GM21515 (cell line): Measurements from ENCODE around the gene DDX56.
"Not testable (repeated sequence)": the region's sequence is repeated elsewhere in the genome, so short reads cannot be mapped to it uniquely, and the experiment has no call there.

Source experiments
- ATAC-seq: cut with Tn5 transposase; IDR thresholded peaks from one replicate; pipeline ENCODE4 v1.9.1; 2021; ENCODE audit not compliant: unreplicated experiment

The DDX56 gene

DNA sequence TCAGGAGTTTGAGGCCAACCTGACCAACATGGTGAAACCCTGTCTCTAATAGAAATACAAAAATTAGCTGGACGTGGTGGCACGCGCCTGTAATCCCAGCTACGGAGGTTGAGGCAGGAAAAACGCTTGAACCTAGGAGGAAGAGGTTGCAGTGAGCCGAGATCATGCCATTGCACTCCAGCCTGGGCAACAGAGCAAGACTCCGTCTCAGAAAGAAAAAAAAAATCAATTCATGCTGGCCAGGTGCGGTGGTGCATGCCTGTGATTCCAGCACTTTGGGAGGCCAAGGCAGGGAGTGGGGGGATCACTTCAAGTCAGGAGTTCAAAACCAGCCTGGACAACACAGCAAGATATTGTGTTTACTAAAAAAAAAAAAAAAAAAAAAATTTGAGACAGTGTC, 23.5 kb upstream of the DDX56 start:
- not testable (repeated sequence) for ATAC-seq

DNA sequence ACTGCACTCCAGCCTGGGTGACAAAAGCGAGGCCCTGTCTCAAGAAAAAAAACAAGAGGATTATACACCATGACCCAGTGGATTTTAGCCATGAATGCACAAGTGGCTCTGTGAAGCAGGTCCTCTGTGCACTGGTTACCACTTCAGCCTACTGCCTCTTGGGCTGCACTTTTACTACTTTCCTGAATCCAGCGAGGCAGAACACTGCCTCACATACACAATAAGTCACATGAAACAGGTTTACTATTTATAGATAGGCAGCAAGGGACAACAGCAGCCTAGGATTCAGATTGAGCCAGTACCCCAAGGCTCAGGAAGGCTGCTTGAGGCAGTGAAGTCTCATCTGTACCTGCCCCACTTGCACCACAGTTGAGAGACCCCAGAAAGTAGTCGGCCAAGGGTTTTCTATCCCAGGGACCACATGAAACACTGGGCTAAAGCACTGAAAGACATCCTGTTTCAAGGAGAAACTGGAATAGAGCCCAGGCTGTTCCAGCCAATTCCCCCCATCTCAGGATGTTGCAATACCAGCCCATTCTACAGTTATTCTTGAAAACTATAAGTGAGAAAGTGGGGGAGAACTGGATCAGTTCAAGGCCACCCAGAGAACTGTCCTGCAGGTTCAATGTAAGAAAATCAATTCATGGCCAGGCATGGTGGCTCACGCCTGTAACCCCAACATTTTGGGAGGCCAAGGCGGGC, 22.4 kb upstream of the DDX56 start:
- no peak for ATAC-seq

DNA sequence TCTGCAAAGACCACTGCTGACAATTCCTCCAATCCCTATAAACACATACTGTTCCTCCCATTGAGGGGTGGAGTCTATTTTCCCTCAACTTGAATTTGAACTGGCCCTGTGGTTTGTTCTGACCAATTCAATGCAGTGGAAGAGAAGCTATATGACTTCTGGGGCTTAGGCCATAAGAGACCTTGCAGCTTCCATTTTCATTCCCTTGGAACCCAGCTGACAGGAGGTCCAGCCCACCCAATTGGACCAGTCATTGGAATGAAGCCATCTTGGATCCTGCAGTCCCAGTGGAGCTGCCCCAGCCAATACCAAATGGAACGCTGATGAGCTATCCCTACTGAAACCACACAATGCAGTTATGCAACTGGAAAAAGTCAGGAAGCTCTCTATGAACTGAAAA, 17.2 kb upstream of the DDX56 start:
- ATAC-seq = no peak

DNA sequence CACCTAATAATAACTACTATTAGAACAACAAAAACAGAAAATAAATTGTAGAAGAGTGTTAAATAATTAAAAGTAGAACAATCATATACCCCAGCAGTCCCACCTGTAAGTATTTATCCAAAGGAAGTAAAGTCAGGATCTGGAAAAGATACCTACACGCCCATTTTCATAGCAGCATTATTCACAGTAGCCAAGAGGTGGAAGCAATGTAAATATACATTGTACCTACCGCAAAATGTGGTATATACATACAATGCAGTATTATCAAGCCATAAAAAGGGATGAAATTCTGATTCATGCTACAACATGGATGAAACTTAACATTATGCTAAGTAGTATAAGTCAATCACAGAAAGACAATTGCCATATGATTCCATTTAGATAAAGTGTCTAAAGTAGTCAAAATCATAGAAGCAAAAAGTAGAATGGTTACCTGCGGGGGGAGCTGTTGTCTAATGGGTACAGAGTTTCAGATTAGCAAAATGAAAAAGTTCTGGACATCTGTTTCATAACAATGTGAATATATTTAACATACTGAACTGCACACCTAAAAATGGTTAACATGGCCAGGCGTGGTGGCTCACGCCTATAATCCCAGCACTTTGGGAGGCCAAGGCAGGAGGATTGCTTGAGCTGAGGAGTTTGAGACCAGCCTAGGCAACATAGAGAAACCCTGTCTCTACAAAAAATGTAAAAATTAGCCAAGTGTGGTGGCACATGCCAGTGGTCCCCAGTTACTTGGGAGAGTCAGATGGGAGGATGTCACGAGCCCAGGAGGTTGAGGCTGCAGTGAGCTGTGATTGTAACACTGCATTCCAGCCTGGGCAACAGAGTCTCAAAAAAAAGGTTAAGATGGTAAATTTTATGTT, 14.4 kb upstream of the DDX56 start:
- ATAC-seq = no peak

- no peak for ATAC-seq
Observed at GRCh38 chr7:44583146-44583865, 9.6 kb upstream of the DDX56 start.

DNA sequence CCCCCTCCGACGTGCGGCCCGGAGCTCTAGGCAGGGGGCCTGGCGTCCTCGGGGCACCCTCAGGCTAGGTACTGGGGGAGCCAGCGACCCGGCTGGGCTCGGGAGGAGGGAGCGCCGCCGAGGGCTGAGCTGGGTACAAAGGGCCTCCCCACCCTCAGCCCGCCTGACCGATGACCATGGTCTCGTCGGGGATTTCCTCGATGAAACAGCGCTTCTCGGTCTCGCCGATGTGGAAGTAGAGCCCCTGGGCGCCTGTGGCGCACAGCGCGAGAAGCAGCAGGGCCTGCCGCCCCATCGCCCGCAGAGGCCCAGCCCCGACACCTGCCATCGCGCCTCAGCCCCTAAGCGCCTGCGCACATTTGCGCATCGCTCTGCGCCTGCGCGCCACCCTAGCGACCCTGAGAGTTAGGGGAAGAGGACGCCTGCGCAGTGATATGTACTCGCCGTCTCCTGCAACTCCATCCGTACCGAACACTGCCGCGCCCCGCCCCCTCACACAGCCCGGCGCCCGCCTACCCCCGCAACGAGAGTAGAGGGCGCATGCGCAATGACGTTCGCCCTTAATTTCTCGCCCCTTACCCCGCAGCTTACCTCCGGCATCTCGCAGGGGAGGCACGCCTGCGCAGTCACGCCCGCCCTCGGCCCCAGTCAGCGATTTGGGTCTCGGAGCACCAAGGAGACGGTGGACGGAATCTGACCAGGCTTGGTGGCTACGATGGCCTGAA, 8.3 kb upstream of the DDX56 start, which contains the start of gene TMED4:
Gene TMED4, minus strand, starts transcription at position 353 of the 725 bp plus-strand sequence. Its CDS starts 25 bp downstream, at position 328.
- ATAC-seq = peak; percentile 84

DNA sequence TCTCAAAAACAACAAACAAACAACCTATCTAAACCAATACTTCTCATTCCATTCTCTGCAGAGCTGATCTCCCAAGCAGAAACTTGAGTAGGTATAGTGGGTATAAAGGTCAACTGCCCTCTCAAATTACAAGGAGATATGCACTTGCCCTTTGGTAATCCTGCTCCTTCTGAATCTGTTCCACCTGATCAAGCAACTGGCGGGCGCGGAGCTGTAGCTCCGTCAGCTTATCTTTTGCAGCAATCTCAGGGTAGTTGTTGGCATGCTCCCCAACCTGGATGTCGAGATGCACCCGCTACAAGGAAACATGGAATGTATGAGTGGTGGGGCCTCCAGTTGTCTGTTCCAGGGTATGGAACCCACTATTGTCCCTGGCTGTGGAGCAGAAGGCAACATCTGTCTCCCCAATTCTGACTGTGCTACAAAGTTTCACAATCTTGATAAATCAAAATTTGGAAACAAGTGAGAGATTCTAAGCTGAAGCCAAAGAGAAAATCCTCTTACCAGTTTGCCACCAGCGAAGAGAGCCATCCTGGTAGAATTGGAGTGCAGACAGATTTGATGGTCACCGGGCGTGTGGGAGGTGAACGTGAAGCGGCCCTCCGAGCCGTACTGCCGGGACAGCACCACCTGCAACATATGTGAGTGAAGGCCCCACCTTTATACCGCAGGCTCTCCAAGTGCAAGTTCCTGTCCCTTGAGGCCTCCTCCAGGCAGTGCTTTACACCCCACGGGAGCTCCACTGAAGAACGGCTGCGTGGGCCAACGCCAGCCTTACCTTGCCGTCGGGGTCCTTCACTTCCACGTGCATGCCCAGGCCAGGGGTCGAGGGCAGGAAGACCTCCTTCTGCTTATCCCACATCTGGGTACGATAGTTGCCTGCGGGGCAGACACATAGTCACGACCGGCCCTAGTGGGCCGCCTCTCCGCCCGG, 7.5 kb upstream of the DDX56 start:
- peak; percentile 27 for ATAC-seq

DNA sequence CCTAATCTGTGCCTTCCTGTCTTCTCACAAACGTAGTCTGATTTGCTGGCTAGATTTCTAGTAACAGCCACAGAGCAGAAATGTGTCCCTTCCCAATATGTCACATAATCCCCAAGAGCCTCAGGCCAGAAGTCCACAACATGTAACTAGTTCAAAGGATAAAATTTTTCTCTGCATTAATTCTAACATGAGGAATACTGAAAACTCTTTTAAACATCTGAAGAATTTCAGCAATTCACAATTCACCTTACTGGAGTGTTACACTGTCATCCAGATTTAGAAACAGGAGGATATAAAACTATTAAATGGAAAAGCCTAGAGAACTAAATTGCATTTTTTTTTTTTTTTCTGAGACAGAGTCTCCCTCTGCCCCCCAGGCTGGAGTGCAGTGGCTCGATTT, 2.5 kb upstream of the DDX56 start:
- no peak for ATAC-seq

GRCh38 chr7:44575054-44575453, 1.3 kb upstream of the DDX56 start:
- ATAC-seq = no peak

- no peak for ATAC-seq
Observed at GRCh38 chr7:44574287-44574872, 672 bp upstream of the DDX56 start.

GRCh38 chr7:44572771-44573170, 937 bp downstream of the DDX56 start:
- no peak for ATAC-seq

DNA sequence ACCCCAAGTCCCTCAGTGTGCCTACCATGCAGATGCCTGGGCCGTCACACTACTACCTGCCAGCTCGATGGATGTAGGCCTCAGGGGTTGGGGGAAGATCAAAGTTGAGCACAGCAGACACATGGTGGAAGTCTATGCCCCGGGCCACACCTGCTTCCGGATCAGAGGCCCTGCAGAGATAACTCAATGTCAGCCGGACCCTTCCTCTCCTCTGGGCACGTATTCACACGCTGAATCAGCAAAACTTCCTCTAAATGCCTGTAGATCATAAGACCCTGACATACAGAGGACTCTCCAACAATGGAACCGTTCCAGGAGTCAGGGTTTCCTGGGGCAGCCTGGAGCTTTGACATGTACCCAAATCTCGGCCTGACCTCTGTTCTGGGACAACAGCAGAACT, 3.7 kb downstream of the DDX56 start:
- ATAC-seq = no peak

DNA sequence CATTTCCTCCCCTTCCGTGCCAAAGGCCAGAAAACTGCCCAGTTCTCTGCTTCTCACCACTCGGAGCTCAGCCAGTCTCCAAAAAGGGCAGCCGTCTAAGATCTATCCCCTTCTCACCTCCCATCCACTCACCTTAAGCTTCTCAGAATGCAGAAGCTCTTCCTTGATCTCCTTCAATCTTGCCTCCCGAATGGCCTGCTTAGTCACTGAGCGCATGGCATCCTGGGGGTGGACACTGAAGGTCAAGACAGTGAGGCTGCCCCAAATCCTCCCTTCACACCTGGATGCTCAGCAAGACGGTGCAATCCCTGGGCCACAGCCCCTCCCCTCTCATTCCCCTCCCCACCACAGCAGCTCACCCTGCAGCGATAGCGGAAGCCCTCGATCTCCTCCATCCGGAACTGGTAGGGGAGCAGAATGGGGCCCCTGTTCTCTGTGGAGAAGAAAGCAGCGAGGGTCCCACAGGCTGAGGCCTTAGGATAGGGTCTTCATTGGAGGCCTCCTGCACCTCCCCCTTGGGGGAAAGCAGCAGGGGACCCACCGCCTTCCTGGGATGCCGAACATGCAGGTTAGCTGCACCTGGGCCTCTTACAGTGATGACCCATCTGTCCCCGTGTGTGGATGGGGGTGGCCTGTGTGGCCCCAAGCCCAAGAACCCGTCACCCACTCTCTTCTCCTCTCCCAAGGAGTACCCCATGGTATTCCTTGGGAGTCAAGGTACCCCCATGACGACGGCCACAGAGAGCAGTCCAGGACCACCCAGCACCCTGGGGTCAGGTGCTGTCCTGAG, 4.7 kb downstream of the DDX56 start:
- ATAC-seq = no peak

DNA sequence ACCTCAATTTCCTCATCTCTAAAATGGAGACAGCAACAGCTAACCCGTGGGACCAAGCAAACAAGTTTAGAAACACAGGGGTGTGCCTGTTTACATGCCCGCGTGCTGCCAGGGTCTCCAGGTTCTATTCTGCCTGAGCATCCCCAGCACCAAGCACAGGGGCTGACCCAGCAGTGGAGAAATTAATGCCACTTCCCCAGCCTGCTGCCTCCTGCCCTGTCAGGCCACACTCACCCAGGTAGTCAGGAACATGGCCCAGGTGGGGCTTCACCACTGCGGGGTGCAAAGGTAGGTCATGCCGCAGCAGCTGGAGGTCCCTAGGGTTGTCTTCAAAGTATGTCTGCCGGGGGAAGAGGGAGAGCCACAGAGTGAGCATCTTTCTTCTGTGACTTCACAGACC, 5.8 kb downstream of the DDX56 start:
- no peak for ATAC-seq

GRCh38 chr7:44566680-44567079, 7.0 kb downstream of the DDX56 start:
- no peak for ATAC-seq

DNA sequence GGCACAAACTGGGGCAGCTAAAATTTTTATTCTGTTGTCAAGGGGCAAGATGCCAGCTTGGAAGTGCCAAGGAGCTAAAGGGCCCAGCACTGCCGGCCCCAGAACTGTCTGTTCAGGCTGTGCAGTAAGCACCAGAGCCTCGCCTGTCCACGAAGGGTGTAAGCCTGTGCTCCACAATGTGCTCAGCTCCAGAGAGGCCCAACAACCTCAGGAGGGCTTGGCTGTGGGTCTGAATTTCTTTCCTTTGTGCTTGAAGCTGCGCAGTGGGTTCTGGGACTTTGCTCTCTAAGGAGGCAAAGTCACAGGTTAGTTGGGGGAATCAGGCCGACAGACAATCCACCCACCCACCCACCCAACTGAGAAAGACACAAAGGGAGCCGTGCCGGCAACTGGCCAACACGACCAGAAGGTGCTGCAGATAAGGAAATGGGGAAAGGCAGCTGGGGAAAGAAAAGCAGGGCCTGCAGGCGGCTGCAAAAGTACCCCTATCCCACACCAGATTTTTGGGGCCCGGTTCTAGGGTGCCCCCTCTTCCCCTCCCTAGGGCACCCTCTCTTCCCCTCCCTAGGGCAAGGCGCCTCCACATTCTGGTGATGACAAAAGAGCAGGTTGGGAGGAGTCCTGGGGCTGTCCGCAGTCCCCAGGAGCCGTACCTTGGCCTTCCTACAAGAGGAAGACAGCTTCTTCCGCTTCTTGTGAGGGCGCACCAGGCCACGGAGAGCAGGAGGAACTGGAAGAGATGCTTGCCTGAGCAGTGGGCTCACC, 7.7 kb downstream of the DDX56 start:
- no peak for ATAC-seq

GRCh38 chr7:44565097-44565794, 8.5 kb downstream of the DDX56 start:
- ATAC-seq = no peak
